GM12878 (cell line): Measurements from ENCODE around the gene GPRIN2. TPM values are rescaled to one million over a fixed set of nuclear protein-coding genes. Genes with fewer than 3 reads are reported as not detected.
"Not testable (repeated sequence)": the region's sequence is repeated elsewhere in the genome, so short reads cannot be mapped to it uniquely, and the experiment has no call there.

Experiments used
- ATAC-seq: fragments of 200-7000 bp; cut with Tn5 transposase; 3 replicates; pipeline ENCODE4 v1.9.1; 2020; ENCODE audit warnings: mild to moderate bottlenecking, moderate library complexity
- BruUV-seq: library from RNA; stranded (reverse); fragments of 400-500 nt; replicated peaks from 2 replicates; lab custom pipeline; 2021; lab: Mats Ljungman, UMichigan
- CTCF ChIA-PET: fragments of 300-600 bp; sonication (Branson Sonifier 250); formaldehyde crosslinking; extraction: SDS; loops from one replicate; lab custom pipeline; 2021; ENCODE audit warnings: inconsistent platforms; lab: Yijun Ruan, JAX
- POLR2A ChIA-PET: fragments of 350-600 bp; formaldehyde crosslinking; extraction: SDS; loops from one replicate; lab custom pipeline; 2021; ENCODE audit warnings: inconsistent platforms; lab: Charles Lee
- RAD21 ChIA-PET: fragments of 300-600 bp; sonication (Branson Sonifier 250); formaldehyde crosslinking; loops from one replicate; lab custom pipeline; 2023; ENCODE audit warnings: antibody characterized with exemption; ENCODE audit not compliant: unreplicated experiment; lab: Charles Lee
- SMC1A ChIA-PET: fragments of 300-600 bp; sonication (Branson Sonifier 250); formaldehyde crosslinking; loops from one replicate; lab custom pipeline; 2023; ENCODE audit not compliant: unreplicated experiment, uncharacterized antibody; lab: Charles Lee
- DNase-seq: peaks from one replicate; pipeline ENCODE4 v3.0.0-alpha.2; 2011; ENCODE audit warnings: low read depth, low spot score
- FAIRE-seq: peaks from 3 replicates; lab custom pipeline; 2011; peaks lifted over from hg19 to GRCh38; lab: Jason Lieb, UNC
- H2AFZ ChIP-seq: 2 replicates; pipeline ENCODE4 v1.6.0; 2011; ENCODE audit warnings: low read depth, low read length, control low read depth; ENCODE audit not compliant: control insufficient read depth
- H3K27ac ChIP-seq: 2 replicates; pipeline ENCODE4 v1.5.1; 2011; ENCODE audit warnings: control low read depth; ENCODE audit not compliant: control insufficient read depth, insufficient read depth
- H3K27me3 ChIP-seq, 2 experiments: replicated peaks in 1 of 2; 2 replicates each; pipeline versions ENCODE4 v1.6.0 to v1.6.1; 2011; ENCODE audit warnings: low read length in 1 of 2; ENCODE audit not compliant: control insufficient read depth in 2 of 2, insufficient read depth in 2 of 2
- H3K36me3 ChIP-seq, 2 experiments: 2 replicates each; pipeline ENCODE4 v1.5.1; 2011; ENCODE audit warnings: low read length in 1 of 2; ENCODE audit not compliant: control insufficient read depth in 2 of 2, insufficient read depth in 2 of 2
- H3K4me1 ChIP-seq: 2 replicates; pipeline ENCODE4 v1.6.1; 2011; ENCODE audit warnings: mild to moderate bottlenecking, low read length, moderate library complexity, mixed read lengths; ENCODE audit not compliant: control insufficient read depth, insufficient read depth
- H3K4me2 ChIP-seq: 2 replicates; pipeline ENCODE4 v1.6.0; 2011; ENCODE audit warnings: control low read depth; ENCODE audit not compliant: control insufficient read depth, insufficient read depth
- H3K4me3 ChIP-seq: fragments of 200-600 bp; sonication (generic); 2 replicates; pipeline ENCODE4 v1.5.1; 2016
- H3K79me2 ChIP-seq: 2 replicates; pipeline ENCODE4 v1.6.0; 2011; ENCODE audit warnings: low read length; ENCODE audit not compliant: control insufficient read depth, insufficient read depth
- H3K9ac ChIP-seq: 2 replicates; pipeline ENCODE4 v1.8.0; 2011; ENCODE audit warnings: low read length, control low read depth, mixed read lengths; ENCODE audit not compliant: control insufficient read depth, insufficient read depth
- H3K9me3 ChIP-seq: replicated peaks from 3 replicates; pipeline ENCODE4 v1.5.1; 2011; ENCODE audit warnings: mild to moderate bottlenecking, low read length; ENCODE audit not compliant: control insufficient read depth, insufficient read depth
- H4K20me1 ChIP-seq: 2 replicates; pipeline ENCODE4 v1.6.0; 2011; ENCODE audit not compliant: control insufficient read depth, insufficient read depth
- WGBS: methylation state at CpG from one replicate; pipeline ENCODE4 v1.1.6; 2016; ENCODE audit warnings: low lambda C conversion rate; ENCODE audit not compliant: insufficient replicate concordance, insufficient coverage; ENCODE audit errors: missing lambda C conversion rate; 5-methylcytosine and 5-hydroxymethylcytosine counted together
- in situ Hi-C: fragments of 300-500 bp; cut with MboI; formaldehyde crosslinking; loops from 9 replicates; pipeline ENCODE4 v1.14.3; 2018; ENCODE audit warnings: mixed read lengths
- intact Hi-C: fragments of 100-400 bp; cut with micrococcal nuclease; formaldehyde crosslinking; loops from one replicate; pipeline ENCODE4 v1.14.2; 2022; ENCODE audit not compliant: unreplicated experiment
- polyA plus RNA-seq, 11 experiments: library from polyadenylated mRNA; depleted of rRNA in 4 of 11; unstranded in 6 of 11; stranded (reverse) in 5 of 11; fragments of >200 nt; fragmentation: Nextera tagmentation in 4 of 11; fragmentation: Illumina TruSeq in 1 of 11; extraction: Ambion mirVana in 4 of 11; extraction: Trizol in 1 of 11; gene quantifications; 1 replicate in 1 of 11; 2 replicates in 10 of 11; pipeline versions ENCODE4 v1.2.1 to v1.2.3, GENCODE V29; 2011 to 2016; ENCODE audit warnings: inconsistent platforms in 2 of 11, missing spikeins in 2 of 11, low read depth in 1 of 11
- total RNA-seq, 4 experiments: library from RNA; depleted of rRNA in 3 of 4; stranded (reverse); fragments of >200 nt in 3 of 4; fragmentation: Illumina TruSeq in 1 of 4; extraction: Trizol in 1 of 4; gene quantifications; 2 replicates each; pipeline versions ENCODE4 v1.2.1 to v1.2.3, GENCODE V29; 2013 to 2021

The GPRIN2 gene
- total and polyA plus RNA-seq, 10 of the 15 experiments (the other 5 are each of a cell fraction or from before 2014, with no cell fraction given): 0.13 TPM; not detected in 9

- H3K9ac ChIP-seq, H3K79me2 ChIP-seq, ATAC-seq, RAD21 ChIA-PET, SMC1A ChIA-PET, H3K4me1 ChIP-seq, H2AFZ ChIP-seq, BruUV-seq, FAIRE-seq, H4K20me1 ChIP-seq, POLR2A ChIA-PET, DNase-seq, H3K9me3 ChIP-seq, CTCF ChIA-PET, H3K4me3 ChIP-seq, H3K36me3 ChIP-seq, in situ Hi-C loops, intact Hi-C loops, H3K27ac ChIP-seq, H3K27me3 ChIP-seq, H3K4me2 ChIP-seq: not testable (repeated sequence)
- WGBS: 55% methylated on average over 21 of the region's 68 CpGs
These were observed 22.2 kb upstream of the GPRIN2 start, which contains the start of gene SYT15 for GRCh38 chr10:46578474-46579178. Gene SYT15, plus strand, starts transcription at chr10:46579128. Its CDS starts 41 bp downstream, at chr10:46579169.

GRCh38 chr10:46577624-46578473, 21.4 kb upstream of the GPRIN2 start:
- intact Hi-C loops, H3K9ac ChIP-seq, ATAC-seq, FAIRE-seq, H3K79me2 ChIP-seq, in situ Hi-C loops, CTCF ChIA-PET, H2AFZ ChIP-seq, H3K27ac ChIP-seq, H3K36me3 ChIP-seq, DNase-seq, H3K4me3 ChIP-seq, H3K9me3 ChIP-seq, H4K20me1 ChIP-seq, H3K27me3 ChIP-seq, SMC1A ChIA-PET, H3K4me1 ChIP-seq, H3K4me2 ChIP-seq, POLR2A ChIA-PET, BruUV-seq, RAD21 ChIA-PET: not testable (repeated sequence)
- WGBS: 75% methylated on average over 14 of the region's 50 CpGs

- H3K9me3 ChIP-seq, CTCF ChIA-PET, H3K4me3 ChIP-seq, H3K9ac ChIP-seq, intact Hi-C loops, POLR2A ChIA-PET, H4K20me1 ChIP-seq, FAIRE-seq, H2AFZ ChIP-seq, H3K27me3 ChIP-seq, H3K4me2 ChIP-seq, ATAC-seq, SMC1A ChIA-PET, H3K27ac ChIP-seq, H3K4me1 ChIP-seq, H3K36me3 ChIP-seq, RAD21 ChIA-PET, H3K79me2 ChIP-seq, BruUV-seq, in situ Hi-C loops, DNase-seq: not testable (repeated sequence)
- WGBS: 60% methylated on average over 2 of the region's 4 CpGs
These were observed 17.4 kb upstream of the GPRIN2 start for GRCh38 chr10:46573884-46574283.
